Posterior cingulate gyrus (tissue), 11 donors: ENCODE data around the gene IL21R.
A peak's percentile ranks its signal among the peaks of the same experiment; 100 is the strongest.
"Not testable (repeated sequence)": the region's sequence is repeated elsewhere in the genome, so short reads cannot be mapped to it uniquely, and the experiment has no call there.

ENCODE experiments used
- DNase-seq, 10 donors: peaks; one replicate each; pipeline versions ENCODE4 v3.0.0 to v3.0.0-alpha.2; 2020 to 2021; ENCODE audit warnings: mixed read lengths in 3 of 10
- intact Hi-C: fragments of 100-400 bp; cut with DNase I; formaldehyde crosslinking; loops from one replicate; pipeline ENCODE4 v1.15.1; 2023

Gene IL21R

GRCh38 chr16:27421961-27422740, 20.2 kb downstream of the IL21R start:
- intact Hi-C loops = no loop called here
- DNase-seq = no peak

GRCh38 chr16:27424772-27425498, 23.0 kb downstream of the IL21R start:
- peak in 1 of 10 donors; percentile 48 for DNase-seq
- intact Hi-C loops = no loop called here

GRCh38 chr16:27425961-27426360, 24.0 kb downstream of the IL21R start:
- no peak for DNase-seq
- intact Hi-C loops = no loop called here

GRCh38 chr16:27426423-27427408, 24.7 kb downstream of the IL21R start:
- DNase-seq = peak in 1 of 10 donors; percentile 89
- intact Hi-C loops = no loop called here

- DNase-seq = peak in 1 of 10 donors; percentile 38
- intact Hi-C loops = no loop called here
Observed at GRCh38 chr16:27427538-27427937, 25.6 kb downstream of the IL21R start.

- intact Hi-C loops = no loop called here
- peak in 1 of 10 donors; percentile 56 for DNase-seq
Observed at GRCh38 chr16:27428026-27428785, 26.2 kb downstream of the IL21R start.

GRCh38 chr16:27429330-27429871, 27.4 kb downstream of the IL21R start:
- intact Hi-C loops = no loop called here
- DNase-seq = no peak

GRCh38 chr16:27429981-27430441, 28.0 kb downstream of the IL21R start:
- intact Hi-C loops = no loop called here

GRCh38 chr16:27430512-27430911, 28.5 kb downstream of the IL21R start:
- peak in 2 of 10 donors; percentile 13 to 41 for DNase-seq
- intact Hi-C loops = no loop called here

More at GRCh38 chr16:27429981-27430441, 28.0 kb downstream of the IL21R start:
- DNase-seq = peak in 2 of 10 donors; percentile 78 to 86

- intact Hi-C loops = no loop called here
- peak in 2 of 10 donors; percentile 55 to 70 for DNase-seq
Observed at GRCh38 chr16:27430923-27431484, 29.0 kb downstream of the IL21R start.

- intact Hi-C loops = no loop called here
- peak in 2 of 10 donors; percentile 43 to 60 for DNase-seq
Observed at GRCh38 chr16:27431773-27432532, 30.0 kb downstream of the IL21R start.

- no peak for DNase-seq
Observed at GRCh38 chr16:27432558-27432957, 30.6 kb downstream of the IL21R start.

GRCh38 chr16:27433191-27433590, 31.2 kb downstream of the IL21R start:
- intact Hi-C loops = not testable (repeated sequence)
- peak in 2 of 10 donors; percentile 15 to 52 for DNase-seq

More at GRCh38 chr16:27432558-27432957, 30.6 kb downstream of the IL21R start:
- intact Hi-C loops = no loop called here

GRCh38 chr16:27433636-27434035, 31.7 kb downstream of the IL21R start:
- intact Hi-C loops = no loop called here
- peak in 2 of 10 donors; percentile 24 to 26 for DNase-seq

- intact Hi-C loops = no loop called here
- DNase-seq = peak in 2 of 10 donors; percentile 66 to 68
Observed at GRCh38 chr16:27434141-27435051, 32.4 kb downstream of the IL21R start.

- intact Hi-C loops = not testable (repeated sequence)
- peak in 3 of 10 donors; percentile 31 to 66 (median 42) for DNase-seq
Observed at GRCh38 chr16:27435146-27435545, 33.2 kb downstream of the IL21R start.

- DNase-seq = peak in 3 of 10 donors; percentile 28 to 62 (median 46)
- intact Hi-C loops = no loop called here
Observed at GRCh38 chr16:27436065-27436464, 34.1 kb downstream of the IL21R start.
